ENCODE measurements around the gene TTC7B. TPM values are rescaled to one million over a fixed set of nuclear protein-coding genes. Genes with fewer than 3 reads are reported as not detected.

TTC7B gene
- total RNA-seq, 1 experiment from 2014 or later: 21.3 TPM

DNA sequence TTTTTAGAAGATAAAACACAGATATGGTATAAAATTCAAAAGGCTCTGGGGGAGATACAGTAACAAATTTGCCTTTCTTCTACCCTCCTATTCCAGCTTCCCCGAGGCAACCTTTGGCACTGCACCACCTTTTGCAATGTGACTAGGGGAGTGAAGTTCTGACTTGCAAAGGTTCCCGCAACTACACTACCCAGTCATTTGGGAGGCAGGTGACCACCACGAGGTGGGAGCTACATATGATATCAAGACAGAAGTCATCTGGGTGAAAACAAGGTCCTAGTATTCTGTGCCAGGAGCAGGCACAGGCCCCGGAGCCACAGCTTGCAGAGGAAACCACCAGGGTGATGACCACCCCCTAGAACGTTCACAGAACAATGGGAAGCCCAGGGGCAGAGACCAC is 141.5 kb downstream of the TTC7B start:
- DNase-seq (ENCODE audit: low read depth): no peak

DNA sequence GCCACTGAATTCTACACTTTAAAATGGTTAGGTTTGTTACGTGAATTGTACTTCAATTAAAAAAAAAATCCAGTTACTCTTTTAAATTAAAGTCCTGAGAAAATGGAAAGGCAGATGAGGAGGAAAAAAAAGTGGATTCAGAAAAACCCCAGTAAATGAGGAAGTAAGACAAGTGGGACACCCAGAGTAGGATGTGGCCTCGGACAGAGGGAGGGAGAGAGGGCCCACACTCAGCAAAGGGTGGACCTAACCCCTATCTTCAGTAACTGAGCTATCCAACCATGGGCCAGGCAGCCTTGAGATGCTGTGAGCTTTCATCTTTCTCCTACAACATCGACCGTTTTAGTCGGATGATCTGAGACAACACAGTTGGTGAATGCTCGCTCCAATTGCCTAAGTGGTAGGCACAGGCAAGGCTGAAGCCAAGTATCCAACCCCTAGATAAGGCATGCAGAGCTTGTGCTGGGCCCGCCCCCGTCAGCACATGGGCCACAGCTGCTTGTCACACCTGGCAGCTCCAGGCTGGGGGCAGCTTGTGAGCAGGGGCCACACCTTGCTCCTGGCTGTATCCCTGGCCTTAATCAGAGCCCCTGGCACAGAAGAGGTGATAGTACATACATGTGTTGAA is 142.1 kb downstream of the TTC7B start:
- DNase-seq (ENCODE audit: low read depth): no peak

DNA sequence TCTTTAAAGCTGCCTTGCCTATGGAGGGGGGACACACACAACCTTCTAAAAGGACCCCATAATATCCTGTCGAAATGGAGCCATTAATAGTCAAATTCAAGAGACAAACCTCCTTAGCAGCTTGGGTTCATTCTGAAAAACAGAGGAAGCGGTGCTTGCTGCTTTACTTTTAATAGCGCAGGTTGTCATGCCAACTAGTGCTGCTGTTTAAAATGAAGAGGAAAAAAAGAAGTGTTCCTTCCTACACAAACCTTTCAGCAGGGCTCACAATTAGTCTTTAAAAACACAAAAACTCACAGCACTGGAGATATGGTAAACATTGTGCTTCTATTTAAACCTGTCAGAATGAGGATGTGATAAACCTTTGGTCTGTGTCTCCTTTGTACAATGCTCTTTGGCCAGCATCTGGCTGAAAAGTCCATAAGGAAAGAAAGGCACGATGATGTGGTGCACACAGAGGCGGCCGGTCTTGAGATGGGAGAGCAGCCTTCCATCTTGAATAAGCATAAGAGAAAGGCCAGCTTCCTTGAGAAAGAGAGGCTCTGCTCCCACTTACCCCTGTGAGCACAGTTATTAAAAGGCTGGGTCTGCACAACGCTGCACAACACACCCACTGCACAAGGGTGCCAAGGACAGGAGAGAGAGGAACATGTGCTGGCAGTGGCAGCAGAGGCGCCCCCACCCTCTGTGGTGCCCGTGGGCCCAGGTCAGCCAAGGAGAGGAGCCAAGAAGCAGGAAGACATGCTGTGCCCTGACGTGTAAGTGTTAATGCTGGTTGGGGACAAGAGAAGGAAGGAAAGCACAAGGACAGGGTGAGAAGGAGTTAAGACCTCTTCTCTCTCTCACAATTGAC is 144.6 kb downstream of the TTC7B start:
- DNase-seq (ENCODE audit: low read depth): no peak

DNA sequence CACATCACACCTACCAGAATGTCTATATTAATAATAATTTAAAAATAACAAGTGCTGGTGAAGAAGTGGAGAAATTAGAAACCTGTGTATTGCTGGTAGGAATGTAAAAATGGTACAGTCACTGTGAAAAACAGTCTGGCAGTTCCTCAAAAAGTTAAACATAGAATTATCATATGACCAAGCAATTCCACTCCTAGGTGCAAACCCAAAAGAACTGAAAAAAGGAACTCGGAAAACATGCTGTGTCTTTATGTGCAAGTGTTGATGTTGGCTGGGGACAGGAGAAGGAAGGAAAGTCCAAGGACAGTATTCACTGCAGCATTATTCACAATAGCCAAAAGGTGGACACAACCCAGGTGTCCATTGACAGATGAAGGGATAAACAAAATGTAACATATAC is 146.5 kb downstream of the TTC7B start:
- DNase-seq (ENCODE audit: low read depth): no peak

DNA sequence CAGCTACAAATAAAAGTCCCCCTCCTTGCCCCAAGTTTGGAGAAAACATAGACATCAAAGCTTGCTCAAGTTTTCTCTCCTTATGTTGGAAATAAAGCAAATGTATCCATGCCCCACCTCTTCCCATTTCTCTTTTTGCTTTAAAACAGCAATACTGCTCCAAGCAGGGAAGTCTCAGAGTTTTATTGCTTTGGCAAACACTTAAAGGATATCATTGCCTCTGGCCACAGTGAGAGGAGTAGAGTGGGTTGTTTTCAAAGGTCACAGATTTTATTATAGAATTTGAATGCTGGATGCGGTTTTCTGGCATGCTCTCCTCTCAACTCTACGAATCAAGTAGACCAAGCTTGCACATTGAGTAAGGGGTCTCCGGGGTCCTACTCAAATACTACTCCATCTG is 149.7 kb downstream of the TTC7B start:
- no peak for DNase-seq (ENCODE audit: low read depth)

DNA sequence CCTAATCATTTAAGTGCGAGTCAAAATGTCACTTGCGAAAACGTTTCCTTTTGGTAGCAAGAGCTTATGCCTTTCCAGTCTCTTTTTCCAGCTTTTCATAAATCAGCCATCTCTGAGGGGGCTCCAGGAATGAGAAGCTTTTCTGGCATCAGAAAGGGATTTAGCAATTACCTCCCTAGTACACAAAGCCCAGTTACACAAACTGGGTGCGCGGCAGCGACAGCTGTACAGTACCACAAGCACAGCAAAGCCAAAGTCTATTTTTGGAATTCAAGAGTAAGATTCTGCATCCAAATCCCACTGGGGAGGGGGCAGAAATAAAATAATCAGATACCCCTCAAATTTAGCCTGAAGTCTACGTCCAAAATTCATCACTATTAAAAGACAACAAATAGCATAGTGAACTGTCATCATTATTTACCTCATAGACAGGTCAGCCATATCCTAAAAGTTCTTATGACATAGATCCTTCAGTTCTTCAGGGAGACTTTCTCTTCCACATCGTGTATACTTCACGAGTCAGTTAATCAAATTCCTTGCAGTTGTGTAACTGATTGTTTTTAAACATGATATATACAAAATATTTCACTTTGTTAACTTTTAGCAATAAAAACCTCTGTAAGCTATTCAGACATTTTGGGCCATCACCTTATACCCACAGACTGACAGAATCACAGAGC is 150.8 kb downstream of the TTC7B start:
- DNase-seq (ENCODE audit: low read depth): no peak

DNA sequence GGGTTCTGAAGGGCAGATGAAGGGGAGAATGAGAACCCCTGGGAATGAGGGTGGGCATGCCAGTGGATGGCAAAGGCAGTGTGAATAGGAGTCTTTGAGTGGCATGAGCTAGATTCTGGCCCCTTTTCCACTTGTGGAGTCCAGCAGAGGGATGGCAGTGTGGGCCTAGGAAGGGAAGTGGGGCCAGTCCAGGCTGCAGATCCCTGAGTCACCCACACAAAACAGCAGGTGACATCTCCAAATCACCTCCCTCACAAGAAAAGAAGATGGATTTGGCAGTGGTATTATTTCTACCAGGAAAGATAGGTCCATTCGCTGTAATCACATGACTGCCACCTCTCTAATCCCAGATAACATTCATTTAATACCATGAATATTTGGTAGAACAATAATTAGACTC is 151.3 kb downstream of the TTC7B start:
- no peak for DNase-seq (ENCODE audit: low read depth)

DNA sequence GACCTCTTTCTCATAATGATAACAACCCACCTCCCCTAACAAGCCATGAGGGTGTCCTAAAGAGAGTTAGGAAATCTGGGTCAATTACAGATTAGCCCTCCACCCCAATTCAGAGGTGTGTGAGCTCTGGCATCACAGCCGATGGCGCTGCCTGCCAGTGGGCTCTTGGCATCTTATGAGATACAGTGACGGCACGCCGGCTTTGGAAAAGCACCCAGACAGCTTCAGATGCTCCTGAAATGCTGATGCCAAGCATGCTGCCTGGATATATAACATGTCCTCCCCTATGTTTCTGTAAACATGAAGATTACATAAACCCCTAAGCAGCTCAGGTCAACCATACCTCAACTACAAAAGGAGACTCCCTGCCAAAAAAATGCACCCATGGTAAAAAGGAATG is 152.6 kb downstream of the TTC7B start:
- no peak for DNase-seq (ENCODE audit: low read depth)

DNA sequence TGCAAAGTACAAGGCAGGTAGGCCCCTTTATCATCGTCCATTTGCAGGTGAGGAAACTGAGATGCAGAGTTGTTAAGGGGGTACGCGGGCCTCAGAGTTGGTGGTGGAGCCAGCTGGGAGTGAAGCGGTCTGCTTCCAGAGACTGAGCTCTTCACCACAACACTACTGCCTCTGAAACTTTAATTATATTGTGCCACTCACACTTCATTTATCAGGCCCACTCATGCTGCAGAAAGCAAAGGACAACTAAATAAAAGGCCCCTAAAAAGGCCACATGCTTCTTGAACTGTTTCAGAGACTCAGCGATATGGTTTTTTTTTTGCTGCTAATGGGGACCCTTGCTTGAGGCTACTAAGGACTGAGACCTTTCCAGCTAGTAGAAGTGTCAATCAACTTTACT is 153.1 kb downstream of the TTC7B start:
- DNase-seq (ENCODE audit: low read depth): no peak

DNA sequence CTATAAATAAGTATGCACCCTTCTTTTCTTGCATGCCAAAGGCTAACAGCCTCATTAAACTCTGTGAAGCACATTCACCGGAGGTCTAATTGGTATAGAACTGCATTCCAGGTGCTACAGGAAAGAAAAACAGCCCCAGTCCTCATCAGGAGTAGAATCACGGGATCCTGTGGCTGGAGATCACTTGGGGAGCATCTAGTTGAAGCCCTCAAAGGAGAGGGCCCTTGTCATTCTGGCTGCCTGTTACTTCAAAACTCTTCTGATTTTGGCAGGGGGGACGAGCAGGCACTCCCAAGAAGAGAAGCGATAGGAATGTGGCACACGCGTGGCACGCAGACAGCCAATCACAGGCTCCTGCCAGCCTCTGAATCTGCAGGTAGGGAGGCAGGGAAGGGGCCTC is 154.4 kb downstream of the TTC7B start:
- DNase-seq (ENCODE audit: low read depth): no peak

DNA sequence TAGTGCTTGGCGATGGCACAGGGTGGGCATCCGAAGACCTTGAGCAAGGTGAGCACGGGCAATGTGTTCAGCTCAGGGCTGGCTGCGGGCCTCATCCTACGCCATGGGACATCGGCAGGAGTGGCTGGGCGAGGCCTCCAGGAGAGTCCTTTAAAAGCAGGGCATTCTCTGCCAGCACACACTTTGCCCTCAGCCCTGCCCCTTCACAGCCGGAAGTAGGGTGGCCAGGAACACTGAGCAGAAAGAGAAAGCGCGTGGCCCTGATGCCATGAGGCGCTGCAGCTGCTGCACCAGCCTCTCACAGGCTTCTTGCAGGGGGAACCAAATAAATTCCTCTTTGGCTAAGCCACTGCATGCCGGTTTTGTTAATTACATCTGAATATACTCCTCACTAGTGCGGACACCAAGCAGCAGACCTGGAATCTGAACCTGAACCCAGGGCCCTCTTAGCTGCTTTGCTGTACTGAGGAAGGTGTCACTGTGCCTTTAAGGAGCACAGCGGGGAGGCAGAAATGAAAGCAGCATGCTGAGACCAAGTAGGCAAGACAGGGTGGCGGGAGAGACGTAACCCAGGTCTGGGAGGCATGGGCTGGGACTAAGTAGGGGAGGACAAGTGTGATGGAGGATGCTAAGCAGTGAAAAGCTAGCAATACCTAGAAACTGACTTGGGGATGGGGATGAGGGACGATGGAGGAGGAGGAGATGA is 155.2 kb downstream of the TTC7B start:
- no peak for DNase-seq (ENCODE audit: low read depth)

DNA sequence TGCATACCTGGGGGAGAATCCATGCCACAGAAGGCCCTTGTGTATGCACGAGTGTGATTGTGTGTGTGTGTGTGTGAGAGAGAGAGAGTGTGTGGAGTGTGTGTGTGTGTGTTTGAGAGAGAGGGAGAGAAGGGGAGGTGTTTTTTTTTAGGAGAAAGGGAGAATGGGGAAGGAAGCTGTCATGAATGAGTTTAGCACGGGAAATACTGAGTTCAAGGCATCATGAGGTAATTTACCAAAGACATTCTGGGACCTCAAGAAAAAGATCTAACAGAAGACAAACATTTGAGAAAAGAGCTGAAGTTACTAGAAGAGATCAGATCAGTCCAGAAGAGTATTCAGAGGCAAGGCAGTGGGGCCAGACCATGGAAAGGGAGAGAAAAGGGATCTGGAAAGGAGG is 157.1 kb downstream of the TTC7B start:
- DNase-seq (ENCODE audit: low read depth): no peak

DNA sequence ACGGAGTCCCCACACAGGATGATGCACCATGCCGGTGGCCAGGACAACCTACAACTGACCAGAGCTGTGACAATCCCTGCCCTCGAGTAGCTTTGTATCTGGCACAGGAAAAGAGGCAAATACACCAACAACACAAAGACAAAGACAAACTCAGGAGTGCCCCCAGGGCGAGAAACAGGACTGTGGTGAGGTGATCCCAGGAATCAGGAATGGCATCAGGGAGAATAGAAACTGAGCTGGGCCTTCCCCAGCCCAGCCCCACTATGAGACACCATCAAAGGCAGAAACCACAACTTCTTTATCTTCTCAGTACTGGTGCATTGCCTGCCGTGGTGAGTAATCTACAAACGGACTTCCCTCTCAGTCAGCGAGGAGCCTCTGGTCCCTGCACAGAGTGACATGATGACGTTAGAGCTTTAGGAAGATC is 157.7 kb downstream of the TTC7B start:
- DNase-seq (ENCODE audit: low read depth): peak; percentile 84

DNA sequence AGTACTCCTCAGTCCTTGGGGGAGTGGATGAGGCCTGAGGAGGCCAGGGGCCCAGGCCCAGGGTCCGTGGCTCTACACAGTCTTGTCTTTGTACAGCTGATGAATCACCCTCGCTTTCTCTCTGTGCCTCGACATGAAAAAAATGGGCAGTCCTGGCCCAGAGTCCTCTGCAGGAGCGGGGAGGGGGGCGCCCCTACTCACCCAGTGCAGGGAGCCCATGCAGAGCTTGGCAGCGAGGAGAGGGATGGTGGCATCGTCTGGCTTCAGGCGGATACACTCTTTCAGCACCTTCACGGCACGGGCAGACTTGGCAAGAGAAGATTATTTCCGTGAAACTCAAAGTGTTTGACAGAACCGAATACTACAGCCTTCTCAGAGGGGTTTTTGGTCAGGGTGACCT is 159.3 kb downstream of the TTC7B start:
- no peak for DNase-seq (ENCODE audit: low read depth)

DNA sequence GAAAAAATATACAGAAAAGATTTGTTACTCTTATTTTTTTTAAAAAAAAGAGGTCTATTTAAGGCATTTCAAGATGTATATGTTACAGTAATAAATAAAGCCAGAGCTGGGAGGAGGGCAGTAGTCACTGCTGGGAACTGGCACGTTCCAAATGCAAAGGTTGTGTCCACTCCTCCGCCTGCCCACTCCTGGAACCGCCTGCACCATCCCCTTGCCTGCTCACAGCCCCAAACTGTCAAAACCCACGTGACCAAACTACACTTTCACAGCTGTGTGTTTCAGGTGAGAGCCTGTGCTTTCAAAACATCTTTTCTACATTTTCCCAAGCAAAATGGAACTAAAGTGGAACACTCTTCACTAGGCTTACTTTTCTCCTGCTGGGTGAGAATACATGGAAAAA is 160.4 kb downstream of the TTC7B start:
- no peak for DNase-seq (ENCODE audit: low read depth)

DNA sequence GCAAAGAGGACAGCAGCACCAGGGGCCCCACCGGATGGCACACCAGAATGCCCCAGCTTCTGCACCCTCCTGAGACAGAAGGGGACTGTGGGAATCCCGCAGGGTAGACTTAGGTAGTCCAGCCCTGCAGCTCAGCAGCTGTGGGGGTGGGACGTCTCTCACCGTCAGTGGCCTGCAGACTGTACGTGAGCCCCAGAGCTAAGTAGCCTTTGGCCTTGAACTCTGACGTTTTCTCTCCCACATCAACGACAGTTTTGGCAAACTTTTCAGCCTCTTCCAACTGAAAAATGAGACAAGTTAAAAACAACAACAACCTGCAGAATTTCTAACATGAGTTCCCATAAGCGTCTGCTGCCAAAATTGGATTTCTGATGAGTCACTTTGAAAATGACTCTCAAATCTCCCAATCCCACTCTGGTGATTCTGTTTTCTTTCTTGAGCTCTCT is 161.4 kb downstream of the TTC7B start:
- no peak for DNase-seq (ENCODE audit: low read depth)

DNA sequence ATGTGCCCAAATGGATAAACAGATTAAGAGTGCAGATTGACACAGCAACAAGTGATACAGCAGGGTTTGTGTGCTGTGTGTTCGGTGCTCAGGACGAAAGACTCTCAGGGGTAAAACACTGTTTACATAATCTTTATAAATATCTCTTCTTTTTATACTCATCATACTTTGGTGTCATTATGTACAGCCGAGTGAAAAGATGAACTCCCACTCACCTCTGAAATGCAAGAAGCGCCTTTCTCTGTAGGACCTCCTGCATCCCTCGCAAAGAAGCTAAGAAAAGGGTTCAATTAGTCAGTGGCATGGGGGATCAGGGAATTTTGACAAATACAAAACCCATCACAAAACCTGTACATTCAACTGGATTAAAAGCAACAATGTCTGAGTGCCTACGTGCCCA is 163.6 kb downstream of the TTC7B start:
- no peak for DNase-seq (ENCODE audit: low read depth)

DNA sequence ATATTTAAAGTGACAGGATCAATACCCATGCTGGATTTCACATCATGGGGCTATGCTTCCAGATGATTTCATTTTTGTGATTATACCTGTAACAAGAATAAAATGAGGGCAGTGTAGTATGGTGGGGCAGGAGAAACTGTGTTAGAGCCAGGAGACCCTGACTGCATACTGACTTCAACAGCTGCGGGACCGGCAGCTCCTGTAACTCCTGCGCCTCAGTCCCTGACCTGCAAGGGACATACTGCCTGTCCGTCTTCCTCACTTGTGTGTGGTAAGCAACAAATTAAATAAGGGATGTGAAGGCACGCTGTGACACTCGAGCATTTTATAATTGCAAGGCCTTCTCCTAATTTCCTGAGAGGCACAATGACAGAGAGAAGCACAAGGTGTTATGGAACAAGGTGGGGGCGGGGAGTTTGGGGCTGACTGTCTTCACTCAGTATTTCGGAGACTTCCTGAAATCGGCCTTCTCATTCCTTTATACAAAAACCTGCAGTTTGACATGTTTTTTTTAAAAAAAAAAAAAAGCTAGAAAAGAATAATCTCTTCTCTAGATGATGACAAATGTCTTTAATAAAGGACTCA is 164.2 kb downstream of the TTC7B start:
- DNase-seq (ENCODE audit: low read depth): no peak

DNA sequence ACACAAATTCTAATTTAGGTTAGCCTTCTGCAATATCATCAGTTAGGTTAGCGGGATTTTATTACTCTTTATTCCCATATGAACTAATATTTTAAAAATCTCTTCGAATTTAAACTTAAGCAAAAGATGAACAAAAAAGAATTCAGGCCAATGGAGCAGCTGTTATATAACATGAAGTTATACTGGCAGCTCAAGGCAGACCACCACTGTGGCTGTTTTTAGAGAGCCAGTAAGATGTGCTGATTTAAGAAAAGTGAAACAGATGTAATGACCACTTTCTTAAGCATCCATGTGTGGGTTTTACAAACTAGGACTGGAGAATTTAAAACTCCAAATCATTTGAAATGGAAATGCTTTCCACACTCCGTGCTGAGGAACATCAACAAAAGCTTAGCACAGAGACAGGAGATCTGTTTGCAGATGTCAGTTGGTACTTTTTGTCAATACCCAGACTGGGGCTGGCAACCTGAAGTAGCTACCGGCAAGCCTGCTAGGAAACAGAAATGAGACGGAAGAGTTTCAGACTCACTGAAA is 164.9 kb downstream of the TTC7B start:
- DNase-seq (ENCODE audit: low read depth): no peak

DNA sequence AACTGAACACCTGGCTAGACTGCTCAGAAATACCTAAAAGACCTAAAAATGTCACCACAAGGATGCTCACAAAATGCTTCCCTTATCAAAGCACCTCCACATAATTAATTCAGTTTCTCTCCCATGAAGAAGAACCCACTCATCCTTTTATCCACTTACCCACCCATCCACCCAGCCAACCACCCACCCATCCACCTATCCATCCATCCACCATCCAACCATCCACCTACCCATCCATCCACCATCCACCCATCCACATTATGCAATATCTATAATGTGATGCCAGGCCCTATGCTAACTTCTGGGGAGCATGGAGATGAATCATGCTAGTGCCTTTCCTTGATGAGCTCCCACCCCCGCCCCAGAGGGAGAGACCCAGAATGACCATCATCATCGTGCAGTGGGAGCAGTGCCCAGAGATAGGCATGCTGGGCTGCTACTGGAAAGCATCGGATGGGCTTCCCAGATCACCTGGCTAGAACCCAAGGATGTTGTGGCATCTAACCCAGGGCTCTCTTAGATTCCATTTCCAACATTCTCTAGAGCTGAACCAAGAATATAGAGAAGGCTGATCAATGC is 166.6 kb downstream of the TTC7B start:
- DNase-seq (ENCODE audit: low read depth): no peak

DNA sequence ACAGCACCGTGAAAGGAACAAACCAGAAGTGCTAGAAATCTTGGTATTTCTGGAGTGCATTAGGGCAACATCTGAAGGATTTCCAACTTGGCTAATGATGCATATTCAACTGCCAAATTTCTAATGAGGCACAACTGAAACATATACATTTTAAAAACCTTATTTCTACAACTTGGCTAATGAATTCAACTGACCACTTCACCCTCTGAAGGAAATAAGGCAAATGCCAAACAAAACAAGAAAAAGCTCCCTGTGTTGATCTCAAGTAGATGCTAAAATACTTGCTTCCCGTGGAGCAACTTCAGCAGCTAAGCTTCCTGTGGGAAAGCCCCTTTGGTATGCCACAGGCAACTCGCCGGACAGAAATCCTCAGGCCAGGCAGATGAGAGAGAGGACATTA is 167.1 kb downstream of the TTC7B start:
- DNase-seq (ENCODE audit: low read depth): no peak
